HFF-Myc (cell line): ENCODE results near the gene TPD52L2.

Experiments used
- DNase-seq: peaks from one replicate; pipeline ENCODE4 v3.0.0-alpha.2; 2011; ENCODE audit warnings: low read depth; ENCODE audit errors: extremely low read depth
- H3K4me3 ChIP-seq: replicated peaks from 2 replicates; pipeline ENCODE4 v1.5.1; 2011; ENCODE audit warnings: low read depth, mild to moderate bottlenecking, control low read depth, low read length
- CTCF ChIP-seq: IDR thresholded peaks from 2 replicates; pipeline ENCODE4 v1.5.1; 2012; ENCODE audit warnings: mild to moderate bottlenecking, low read depth, low read length, control low read depth; ENCODE audit errors: missing control alignments

The TPD52L2 gene

GRCh38 chr20:63864978-63865640, at the start of gene TPD52L2:
Gene TPD52L2, plus strand, starts transcription at chr20:63865270. Its CDS starts 96 bp downstream, at chr20:63865366.
- TF ChIP-seq CTCF = no peak
- H3K4me3 ChIP-seq = peak within 1 kb of the TSS; percentile 92
- peak; percentile 95 for DNase-seq

GRCh38 chr20:63815615-63816253, 49.3 kb upstream of the TPD52L2 start:
- DNase-seq = no peak
- no peak overlapping the region for H3K4me3 ChIP-seq
- TF ChIP-seq CTCF = no peak

- peak; percentile 39 for TF ChIP-seq CTCF
- H3K4me3 ChIP-seq = no peak overlapping the region
- no peak for DNase-seq
These were observed 45.7 kb upstream of the TPD52L2 start for GRCh38 chr20:63819224-63819921.

GRCh38 chr20:63821811-63822210, 43.3 kb upstream of the TPD52L2 start:
- no peak for TF ChIP-seq CTCF
- DNase-seq = no peak
- no peak overlapping the region for H3K4me3 ChIP-seq

GRCh38 chr20:63822276-63822696, 42.8 kb upstream of the TPD52L2 start:
- DNase-seq = no peak
- no peak overlapping the region for H3K4me3 ChIP-seq
- TF ChIP-seq CTCF = no peak

- no peak for TF ChIP-seq CTCF
- H3K4me3 ChIP-seq = no peak overlapping the region
- no peak for DNase-seq
These were observed 41.3 kb upstream of the TPD52L2 start for GRCh38 chr20:63823691-63824311.
